IMR-90 (cell line): Measurements from ENCODE around the gene CRAMP1. TPM values are rescaled to one million over a fixed set of nuclear protein-coding genes. Genes with fewer than 3 reads are reported as not detected.

Experiments
- ATAC-seq: fragments of 200-7000 bp; cut with Tn5 transposase; 2 replicates; pipeline ENCODE4 v1.9.1; 2020; ENCODE audit warnings: low read depth, mild to moderate bottlenecking, moderate library complexity
- BruUV-seq: library from RNA; stranded (reverse); fragments of 400-500 nt; replicated peaks from 2 replicates; lab custom pipeline; 2021; lab: Mats Ljungman, UMichigan
- CTCF ChIA-PET: fragments of 300-600 bp; formaldehyde crosslinking; extraction: SDS; loops from one replicate; lab custom pipeline; 2021; ENCODE audit warnings: antibody characterized with exemption; lab: Yijun Ruan, JAX
- POLR2A ChIA-PET: fragments of 300-600 bp; sonication (Branson Sonifier 250); formaldehyde crosslinking; loops from one replicate; lab custom pipeline; 2022; ENCODE audit warnings: antibody characterized with exemption; ENCODE audit not compliant: unreplicated experiment; lab: Charles Lee
- DNase-seq: peaks from one replicate; pipeline ENCODE4 v3.0.0; 2013
- H2AFZ ChIP-seq: replicated peaks from 2 replicates; pipeline ENCODE3; 2013; ENCODE audit warnings: low read length, mild to moderate bottlenecking; ENCODE audit not compliant: poor library complexity
- H2AK5ac ChIP-seq: 2 replicates; pipeline ENCODE4 v1.6.1; 2013; ENCODE audit warnings: low read depth, low read length, inconsistent platforms
- H2AK9ac ChIP-seq: replicated peaks from 2 replicates; pipeline ENCODE3; 2013; ENCODE audit warnings: mild to moderate bottlenecking, low read depth, low read length, moderate library complexity; ENCODE audit not compliant: poor library complexity
- H2BK120ac ChIP-seq: 2 replicates; pipeline ENCODE4 v1.6.1; 2013; ENCODE audit warnings: low read depth, low read length, inconsistent platforms
- H2BK15ac ChIP-seq: 3 replicates; pipeline ENCODE4 v1.6.1; 2013; ENCODE audit warnings: low read depth, low read length, inconsistent platforms
- H2BK20ac ChIP-seq: 2 replicates; pipeline ENCODE4 v1.6.1; 2013; ENCODE audit warnings: low read depth, mild to moderate bottlenecking, inconsistent platforms, low read length, moderate library complexity
- H2BK5ac ChIP-seq: 2 replicates; pipeline ENCODE4 v1.6.1; 2013; ENCODE audit warnings: mild to moderate bottlenecking, low read depth, low read length, inconsistent platforms; ENCODE audit not compliant: poor library complexity, severe bottlenecking
- H3K14ac ChIP-seq: replicated peaks from 2 replicates; pipeline ENCODE4 v1.6.1; 2013; ENCODE audit warnings: low read depth, low read length, inconsistent platforms
- H3K18ac ChIP-seq: 2 replicates; pipeline ENCODE4 v1.6.1; 2013; ENCODE audit warnings: low read depth, low read length, control low read depth
- H3K23ac ChIP-seq: 2 replicates; pipeline ENCODE4 v1.6.1; 2013; ENCODE audit warnings: low read depth, low read length, inconsistent platforms
- H3K27ac ChIP-seq: 2 replicates; pipeline ENCODE4 v1.5.1; 2013; ENCODE audit warnings: mild to moderate bottlenecking, control low read depth, low read length; ENCODE audit not compliant: insufficient read depth
- H3K27me3 ChIP-seq: 2 replicates; pipeline ENCODE4 v1.6.1; 2013; ENCODE audit warnings: low read length; ENCODE audit not compliant: control insufficient read depth, insufficient read depth
- H3K36me3 ChIP-seq: 2 replicates; pipeline ENCODE4 v1.6.1; 2013; ENCODE audit warnings: low read length, mixed read lengths; ENCODE audit not compliant: control insufficient read depth, insufficient read depth
- H3K4ac ChIP-seq: 2 replicates; pipeline ENCODE4 v1.6.1; 2013; ENCODE audit warnings: low read depth, low read length, inconsistent platforms
- H3K4me1 ChIP-seq: 2 replicates; pipeline ENCODE4 v1.6.1; 2013; ENCODE audit warnings: low read length, mixed read lengths; ENCODE audit not compliant: control insufficient read depth, insufficient read depth
- H3K4me2 ChIP-seq: 2 replicates; pipeline ENCODE4 v1.6.1; 2013; ENCODE audit warnings: low read depth, mild to moderate bottlenecking, control low read depth, low read length, moderate library complexity
- H3K4me3 ChIP-seq: 2 replicates; pipeline ENCODE4 v1.5.1; 2013; ENCODE audit warnings: low read depth, mild to moderate bottlenecking, control low read depth, low read length, moderate library complexity; ENCODE audit not compliant: insufficient read depth
- H3K56ac ChIP-seq: 2 replicates; pipeline ENCODE4 v1.6.1; 2013; ENCODE audit warnings: low read length, inconsistent platforms; ENCODE audit not compliant: insufficient read depth; ENCODE audit errors: extremely low read depth
- H3K79me1 ChIP-seq, 2 experiments: 2 replicates each; pipeline ENCODE4 v1.6.1; 2013; ENCODE audit warnings: low read length in 2 of 2, inconsistent platforms in 1 of 2, low read depth in 1 of 2
- H3K9ac ChIP-seq: 2 replicates; pipeline ENCODE4 v1.6.1; 2013; ENCODE audit warnings: low read depth, low read length, control low read depth
- H3K9me1 ChIP-seq: 2 replicates; pipeline ENCODE4 v1.6.1; 2013; ENCODE audit warnings: low read length, inconsistent platforms; ENCODE audit not compliant: insufficient read depth
- H3K9me3 ChIP-seq: 2 replicates; pipeline ENCODE4 v1.6.1; 2013; ENCODE audit warnings: low read length; ENCODE audit not compliant: control insufficient read depth, insufficient read depth
- H4K20me1 ChIP-seq: 2 replicates; pipeline ENCODE4 v1.6.1; 2013; ENCODE audit warnings: low read length, inconsistent platforms; ENCODE audit not compliant: insufficient read depth
- H4K5ac ChIP-seq: 2 replicates; pipeline ENCODE4 v1.6.1; 2013; ENCODE audit warnings: mild to moderate bottlenecking, low read depth, low read length, control low read depth
- H4K8ac ChIP-seq, 2 experiments: 2 replicates each; pipeline ENCODE4 v1.6.1; 2013; ENCODE audit warnings: low read depth in 2 of 2, low read length in 2 of 2, control low read depth in 1 of 2, inconsistent platforms in 1 of 2
- H4K91ac ChIP-seq: 2 replicates; pipeline ENCODE4 v1.6.1; 2013; ENCODE audit warnings: low read depth, low read length, inconsistent platforms; ENCODE audit not compliant: insufficient read depth
- BHLHE40 ChIP-seq: fragments of 150-350 bp; IDR thresholded peaks from 2 replicates; pipeline ENCODE4 v1.6.1; 2016; ENCODE audit warnings: mild to moderate bottlenecking, low read depth, low read length
- CHD1 ChIP-seq: IDR thresholded peaks from 2 replicates; pipeline ENCODE4 v1.6.1; 2012; ENCODE audit warnings: low read depth, low read length, improper control_type of control experiment
- NFE2L2 ChIP-seq: fragments of 150-350 bp; IDR thresholded peaks from 2 replicates; pipeline ENCODE4 v1.6.1; 2016; ENCODE audit warnings: low read depth, mild to moderate bottlenecking, low read length
- POLR2A ChIP-seq: IDR thresholded peaks from 2 replicates; pipeline ENCODE4 v1.6.1; 2012; ENCODE audit warnings: mild to moderate bottlenecking, low read depth, low read length
- RAD21 ChIP-seq: IDR thresholded peaks from 2 replicates; pipeline ENCODE4 v1.6.1; 2012; ENCODE audit warnings: low read length, improper control_type of control experiment
- RFX5 ChIP-seq: IDR thresholded peaks from 2 replicates; pipeline ENCODE4 v1.8.0; 2012; ENCODE audit warnings: low read depth, mild to moderate bottlenecking, low read length, moderate library complexity
- SMC3 ChIP-seq: fragments of 150-350 bp; IDR thresholded peaks from 2 replicates; pipeline ENCODE4 v1.6.1; 2016; ENCODE audit warnings: low read depth, mild to moderate bottlenecking, antibody characterized with exemption, low read length, moderate library complexity
- WGBS, 2 experiments: methylation state at CpG; one replicate each; pipeline versions ENCODE4 v1.1.5 to v1.1.7; 2013; ENCODE audit warnings: missing lambda C conversion rate in 2 of 2; ENCODE audit not compliant: insufficient read length in 1 of 2; ENCODE audit errors: extremely low coverage in 2 of 2; 5-methylcytosine and 5-hydroxymethylcytosine counted together
- dilution Hi-C: fragments of 300-500 bp; cut with HindIII; formaldehyde crosslinking; loops from one replicate; pipeline ENCODE4 v1.14.3; 2018; ENCODE audit warnings: low sequenced_read_pairs; ENCODE audit not compliant: unreplicated experiment
- in situ Hi-C: fragments of 300-500 bp; cut with MboI; formaldehyde crosslinking; loops from 3 replicates; pipeline ENCODE4 v1.14.3; 2019; ENCODE audit warnings: low sequenced_read_pairs, inconsistent platforms, mixed read lengths
- intact Hi-C: fragments of 100-400 bp; cut with micrococcal nuclease; formaldehyde crosslinking; loops from 2 replicates; pipeline ENCODE4 v1.10.0; 2022
- polyA plus RNA-seq, 3 experiments: library from polyadenylated mRNA; depleted of rRNA; stranded (reverse); fragments of >200 nt; gene quantifications; 2 replicates each; pipeline ENCODE4 v1.2.3, GENCODE V29; 2012; ENCODE audit warnings: low replicate concordance in 1 of 3
- total RNA-seq: library from RNA; depleted of rRNA; stranded (reverse); fragments of >200 nt; gene quantifications from 2 replicates; pipeline ENCODE4 v1.2.3, GENCODE V29; 2012

Gene CRAMP1
- total and polyA plus RNA-seq, 2 of the 4 experiments (the other 2 are of a cell fraction) = 3.2 to 12.0 TPM

- ATAC-seq (no peak), DNase-seq (no peak)
- Histone ChIP-seq H3K4ac (no peak overlapping the region), H3K9me3 (no peaks in the 10 kb centered on the region), H3K36me3 (peaks cover 36% of the 10 kb centered on the region), H3K4me2 (no peak overlapping the region), H3K4me3 (no peak overlapping the region), H3K14ac (no peak overlapping the region), H2AK9ac (no peak overlapping the region), H3K4me1 (no peaks in the 10 kb centered on the region; the same call in 1 of the 2 replicates), H4K8ac (no peak overlapping the region), H3K56ac (no peak overlapping the region), H2BK20ac (no peak overlapping the region), H4K91ac (no peak overlapping the region), H3K23ac (no peak overlapping the region), H2AFZ (no peak overlapping the region), H3K9me1 (no peaks in the 10 kb centered on the region), H3K27me3 (no peaks in the 10 kb centered on the region), H3K27ac (no peak overlapping the region), H4K5ac (no peak overlapping the region), H2AK5ac (no peak overlapping the region), H3K79me1 (no peaks in the 10 kb centered on the region), H3K18ac (no peak overlapping the region), H4K20me1 (no peaks in the 10 kb centered on the region), H2BK120ac (no peak overlapping the region), H2BK15ac (no peak overlapping the region), H3K9ac (no peak overlapping the region), H2BK5ac (no peak overlapping the region)
- intact Hi-C loops = no loop called here
- no TSS peak for BruUV-seq
- ChIA-PET CTCF (no interaction called here), POLR2A (no interaction called here)
- 100% methylated on average over 2 of the region's 9 CpGs; no CpG with 5 or more reads in 1 of the 2 experiments for WGBS, 2 experiments
- in situ Hi-C loops = no loop called here
- dilution Hi-C loops = no loop called here
- TF ChIP-seq RAD21 (no peak), RFX5 (no peak), POLR2A (no peak), SMC3 (no peak), NFE2L2 (no peak), BHLHE40 (no peak), CHD1 (no peak)
Observed at GRCh38 chr16:1581804-1582203, 30.4 kb upstream of the CRAMP1 start.
